HG02840 (cell line): ENCODE measurements around the gene DCST2.

ENCODE experiments used
- ATAC-seq: cut with Tn5 transposase; IDR thresholded peaks from one replicate; pipeline ENCODE4 v1.9.1; 2021; ENCODE audit warnings: mild to moderate bottlenecking, moderate library complexity, moderate number of reproducible peaks; ENCODE audit not compliant: unreplicated experiment, low FRiP score

The DCST2 gene

DNA sequence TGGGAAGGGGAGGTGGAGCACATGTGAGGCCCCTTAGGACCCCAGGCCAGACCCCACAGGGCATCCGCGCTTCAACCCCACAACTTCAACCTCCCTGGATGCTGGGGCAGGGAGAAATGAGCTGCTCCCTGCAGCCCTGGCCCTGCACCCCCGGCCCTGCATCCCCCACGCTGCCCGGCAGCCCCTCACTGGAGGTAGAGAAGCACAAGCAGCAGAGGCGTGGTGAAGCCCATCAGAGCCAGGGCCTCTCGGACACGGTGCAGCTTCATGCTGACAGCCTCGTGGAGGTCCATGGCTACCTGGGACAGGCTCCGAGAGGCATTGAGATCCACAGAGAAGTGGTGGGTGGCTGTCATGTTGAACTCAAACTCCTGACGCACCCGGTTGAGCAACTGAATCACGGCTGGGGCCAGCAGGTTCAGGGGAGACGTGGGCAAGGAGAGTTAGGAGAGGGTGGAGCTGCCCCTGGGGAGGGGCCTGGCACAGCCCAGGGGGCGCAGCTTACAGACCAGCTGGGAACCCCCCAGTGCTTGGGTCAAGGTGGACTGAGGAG, 3.3 kb downstream of the DCST2 start:
- no peak for ATAC-seq

DNA sequence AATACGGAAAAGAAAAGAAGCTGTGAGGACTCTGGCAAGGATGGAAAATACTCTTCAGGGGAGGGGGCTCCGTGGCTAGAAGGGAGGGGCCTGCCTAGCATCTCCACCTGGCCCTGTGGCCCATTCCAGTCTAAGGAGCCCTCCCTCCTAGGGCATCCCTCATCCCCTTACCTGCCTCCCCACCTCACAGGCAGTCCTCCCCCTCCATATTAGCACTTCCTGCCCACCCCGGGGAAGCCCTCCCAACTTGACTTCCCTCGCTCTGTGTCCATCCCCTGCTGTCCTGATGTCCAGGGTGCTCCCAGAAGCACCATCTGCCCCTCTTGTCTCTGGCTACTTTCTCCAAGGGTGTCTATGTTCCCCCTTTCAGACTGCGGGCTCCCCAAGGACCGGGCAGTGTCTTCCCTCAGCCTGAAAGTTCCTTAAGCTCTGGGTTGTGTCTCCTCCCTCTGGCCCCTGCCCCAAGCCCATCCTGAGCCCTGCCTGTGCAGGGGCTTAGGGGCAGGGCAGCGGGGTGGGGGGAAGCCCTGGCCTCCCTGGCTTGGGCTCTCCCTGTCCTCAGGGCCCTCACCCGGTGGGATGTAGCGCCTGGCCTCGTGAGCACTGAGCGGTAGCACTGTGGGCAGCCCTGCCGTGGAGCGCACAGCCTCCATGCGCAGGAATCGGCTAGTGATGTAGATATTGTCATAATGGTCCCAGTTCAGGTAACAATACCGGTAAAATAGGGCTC, 3.9 kb downstream of the DCST2 start:
- ATAC-seq = no peak

GRCh38 chr1:155026588-155026987, 7.0 kb downstream of the DCST2 start:
- ATAC-seq = no peak

DNA sequence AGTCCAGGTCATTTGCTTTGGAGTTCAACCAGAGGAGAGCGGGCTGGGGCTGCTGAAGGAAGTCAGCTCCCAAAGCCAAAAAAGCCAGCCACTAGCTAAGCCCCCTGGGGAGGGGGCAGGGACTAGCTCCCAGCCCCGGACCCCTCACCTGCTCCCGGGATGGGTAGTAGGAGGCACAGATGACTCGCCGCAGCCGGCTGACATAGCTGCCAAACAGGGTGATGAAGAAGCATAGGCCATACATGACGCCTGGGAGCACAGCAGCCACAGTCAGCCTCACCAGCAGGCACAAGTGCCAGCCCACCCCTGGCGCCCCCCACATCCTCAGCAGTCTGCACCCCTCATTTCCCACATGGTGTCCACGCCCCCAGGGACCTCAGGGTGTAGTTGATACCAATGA, 7.4 kb downstream of the DCST2 start:
- no peak for ATAC-seq

GRCh38 chr1:155024315-155024714, 9.3 kb downstream of the DCST2 start:
- ATAC-seq = no peak

DNA sequence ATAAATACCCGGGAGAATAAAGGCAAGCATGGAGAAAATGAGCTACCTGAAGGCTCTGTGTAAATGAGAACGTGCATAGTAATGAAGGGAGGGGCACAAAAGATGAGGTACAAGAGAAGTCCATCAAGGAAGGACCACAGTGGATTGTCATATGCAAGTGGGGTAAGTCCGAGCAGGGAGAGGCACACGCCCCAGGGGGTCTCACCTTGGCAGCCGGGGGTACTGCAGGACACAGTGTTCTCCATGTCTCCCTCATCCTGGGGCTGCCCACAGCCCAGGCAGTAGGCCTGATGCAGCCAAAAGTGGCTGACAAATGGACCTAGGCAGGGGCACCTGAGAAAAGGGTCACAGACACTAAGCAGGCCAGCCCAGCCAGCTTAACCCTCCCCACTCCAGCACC, 10.0 kb downstream of the DCST2 start:
- no peak for ATAC-seq

GRCh38 chr1:155022927-155023236, 10.7 kb downstream of the DCST2 start:
- no peak for ATAC-seq

DNA sequence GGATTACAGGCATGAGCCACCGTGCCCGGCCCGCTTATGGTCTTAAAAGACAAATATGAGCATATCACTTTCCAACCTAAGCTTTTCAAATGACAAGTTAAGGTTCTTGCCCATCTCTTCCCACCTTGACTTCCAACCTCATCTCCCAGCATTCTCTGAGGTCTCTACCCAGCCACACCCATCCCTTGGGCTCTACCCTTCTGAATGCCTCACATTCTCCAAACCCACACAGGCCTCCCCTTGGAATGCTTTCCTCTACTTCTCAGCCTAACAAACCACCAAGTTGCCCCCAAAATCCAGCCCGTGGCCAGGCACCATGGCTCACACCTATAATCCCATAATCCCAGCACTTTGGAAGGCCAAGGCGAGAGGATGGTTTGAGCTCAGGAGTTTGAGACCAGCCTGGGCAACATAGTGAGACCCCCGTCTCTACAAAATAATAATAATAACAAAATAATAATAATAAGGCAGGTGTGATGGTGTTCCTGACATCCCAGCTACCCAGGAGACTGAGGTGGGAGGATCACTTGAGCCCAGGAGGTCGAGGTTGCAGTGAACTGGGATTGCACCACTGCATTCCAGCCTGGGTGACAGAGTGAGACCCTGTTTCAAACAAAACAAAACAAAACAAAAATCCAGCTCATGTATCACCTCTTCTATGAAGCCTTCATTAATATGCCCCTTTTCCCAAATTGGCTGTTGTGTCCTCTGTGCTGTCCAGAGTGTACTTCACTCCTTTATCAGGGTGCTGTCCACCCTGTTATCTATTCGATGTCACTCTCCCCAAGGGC, 11.2 kb downstream of the DCST2 start:
- no peak for ATAC-seq

GRCh38 chr1:155019377-155020245, 14.0 kb downstream of the DCST2 start:
- no peak for ATAC-seq

DNA sequence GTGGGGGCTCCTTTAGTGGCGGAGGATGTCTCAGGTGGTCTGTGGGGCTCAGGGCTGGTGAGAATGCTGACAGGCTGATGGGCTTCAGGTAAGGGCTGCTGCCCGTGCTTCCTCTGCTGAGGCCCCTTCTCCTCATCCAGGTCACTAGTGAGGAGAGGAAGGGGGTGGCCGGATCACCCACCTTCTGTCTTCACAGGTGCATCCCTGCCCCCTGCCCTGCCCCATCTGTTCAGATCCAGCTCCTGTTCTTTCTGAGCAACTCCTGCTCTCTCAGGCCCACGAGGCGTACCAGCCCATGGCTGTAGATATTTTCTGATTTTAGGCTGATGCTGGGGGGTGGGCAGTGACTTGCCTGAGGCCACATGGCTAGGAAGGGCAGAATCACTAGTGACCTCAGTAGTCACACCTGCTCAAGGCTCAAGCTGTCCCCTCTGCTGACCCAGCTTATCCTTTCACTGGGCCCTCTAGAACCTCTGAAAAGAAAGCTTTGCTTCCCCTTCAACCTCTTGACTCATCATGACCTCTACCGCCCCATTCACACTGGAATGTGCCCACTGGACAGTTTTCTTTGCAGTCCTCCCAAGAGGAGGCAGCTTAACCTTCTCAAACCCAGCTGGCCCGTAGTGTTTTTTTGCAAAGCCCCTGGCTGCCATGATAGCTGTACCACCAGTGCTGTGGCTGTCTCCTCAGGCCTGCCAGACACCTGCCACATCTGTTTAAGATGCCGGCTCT, 14.8 kb downstream of the DCST2 start:
- ATAC-seq = no peak

- ATAC-seq = no peak
Observed at GRCh38 chr1:155017946-155018316, 15.7 kb downstream of the DCST2 start.

DNA sequence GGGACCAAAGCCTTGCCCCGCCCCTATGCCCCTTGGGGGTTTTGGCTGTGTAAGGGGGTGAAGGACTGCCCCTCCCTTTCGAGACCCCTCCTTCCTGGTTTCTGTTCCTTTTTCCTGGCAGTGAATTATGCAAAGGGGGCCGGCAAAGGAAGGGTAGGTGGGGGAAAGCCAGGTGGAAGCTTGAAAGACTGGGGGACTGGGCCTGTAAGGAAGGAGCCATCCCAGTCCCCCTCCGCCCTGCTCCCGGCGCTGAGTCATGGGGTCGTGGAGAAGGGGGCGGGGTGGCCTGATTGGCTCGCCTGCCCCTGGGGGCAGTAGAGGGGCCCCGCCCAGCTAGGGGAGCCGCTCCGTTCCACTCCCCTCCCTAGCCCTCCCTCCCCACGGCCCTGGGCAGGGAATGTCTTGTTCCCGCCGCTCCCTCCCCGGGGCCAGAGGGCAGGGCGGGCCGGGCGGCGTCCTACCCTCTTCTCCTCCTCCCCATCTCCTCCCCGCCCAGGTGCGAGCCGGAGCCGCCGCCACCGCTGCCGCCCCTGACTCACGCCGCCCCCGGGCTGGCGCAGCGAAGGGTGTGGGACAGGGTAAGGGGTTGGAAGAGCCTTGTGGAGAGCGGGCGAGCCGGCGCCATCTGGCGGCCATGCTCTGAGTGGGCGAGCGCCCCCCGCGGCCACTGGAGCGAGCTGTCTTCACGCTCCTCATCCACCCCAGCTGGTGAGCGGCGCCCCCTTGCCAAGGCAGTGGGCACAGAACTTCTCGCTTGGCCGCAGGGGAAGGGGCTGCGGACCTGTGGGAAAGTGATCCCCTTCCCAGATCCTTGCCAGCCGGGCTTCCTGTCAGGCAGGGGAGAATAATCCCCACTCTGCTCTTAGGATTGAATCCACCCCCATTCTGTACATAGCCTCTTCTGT, 16.3 kb downstream of the DCST2 start:
- peak; percentile 58 for ATAC-seq

GRCh38 chr1:155016231-155016831, 17.2 kb downstream of the DCST2 start:
- ATAC-seq = no peak

DNA sequence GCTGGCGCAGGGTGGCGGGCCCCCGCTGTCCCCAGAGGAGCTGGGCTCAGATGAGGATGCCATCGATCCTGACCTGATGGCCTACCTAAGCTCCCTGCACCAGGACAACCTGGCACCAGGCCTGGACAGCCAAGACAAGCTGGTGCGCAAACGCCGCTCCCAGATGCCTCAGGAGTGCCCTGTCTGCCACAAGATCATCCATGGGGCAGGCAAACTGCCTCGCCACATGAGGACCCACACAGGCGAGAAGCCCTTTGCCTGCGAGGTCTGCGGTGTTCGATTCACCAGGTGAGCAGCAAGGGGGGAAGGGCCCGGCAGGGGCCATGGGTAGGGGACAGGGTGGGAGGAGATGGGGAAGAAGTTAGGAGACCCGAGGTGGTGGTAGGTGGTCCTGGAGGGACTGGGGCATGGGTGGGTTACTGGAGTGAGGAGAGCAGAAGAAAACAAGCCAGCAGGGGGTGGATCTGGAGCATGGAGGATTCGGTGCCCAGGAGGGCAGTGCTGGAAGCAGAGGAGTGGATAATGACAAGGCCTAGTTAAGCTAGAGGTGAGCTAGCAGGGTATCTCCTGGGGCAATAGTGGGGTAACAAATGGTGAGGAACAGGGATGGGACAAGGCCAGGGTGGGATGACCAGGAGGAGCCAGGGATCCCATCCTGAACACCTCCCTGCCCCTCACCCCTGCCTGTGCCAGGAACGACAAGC, 17.9 kb downstream of the DCST2 start:
- ATAC-seq = no peak

- ATAC-seq = no peak
Observed at GRCh38 chr1:155014709-155015508, 18.7 kb downstream of the DCST2 start.

DNA sequence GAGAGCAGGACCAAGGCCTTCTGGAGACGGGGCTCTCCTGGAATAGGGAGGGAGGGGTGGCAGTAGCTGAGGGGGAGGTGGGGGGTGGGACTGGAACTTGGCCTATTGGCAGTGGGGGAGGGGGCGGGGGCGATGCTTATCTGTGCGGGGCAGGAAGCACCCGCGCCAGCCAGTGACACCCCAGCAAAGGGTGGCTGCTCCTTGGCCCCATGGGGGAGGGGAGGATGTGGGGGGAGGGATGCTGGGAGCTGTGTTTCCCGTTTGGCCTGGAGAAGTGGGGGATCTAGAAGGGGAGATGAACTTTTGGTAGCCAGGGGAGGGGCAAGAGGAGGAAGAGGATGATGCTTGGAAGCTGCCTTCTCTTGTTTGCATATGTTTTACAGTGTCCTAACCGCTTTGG, 19.9 kb downstream of the DCST2 start:
- ATAC-seq = no peak

GRCh38 chr1:155012776-155013602, 20.6 kb downstream of the DCST2 start:
- no peak for ATAC-seq
